H1 (cell line): ENCODE data around the gene TMEM108. TPM values are rescaled to one million over a fixed set of nuclear protein-coding genes. Genes with fewer than 3 reads are reported as not detected.

Source experiments
- CTCF ChIA-PET: fragments of 300-600 bp; sonication (Branson Sonifier 250); formaldehyde crosslinking; loops from one replicate; lab custom pipeline; 2021; ENCODE audit not compliant: partially characterized antibody; lab: Charles Lee
- POLR2A ChIA-PET: fragments of 300-600 bp; sonication (Branson Sonifier 250); formaldehyde crosslinking; loops from one replicate; lab custom pipeline; 2021; ENCODE audit warnings: inconsistent platforms; ENCODE audit not compliant: partially characterized antibody; lab: Charles Lee
- DNase-seq, 2 experiments: peaks; one replicate each; pipeline versions ENCODE4 v3.0.0 to v3.0.0-alpha.2; 2010 to 2022; ENCODE audit warnings: low spot score in 2 of 2, low read depth in 1 of 2, mixed read lengths in 1 of 2
- FAIRE-seq: peaks from 2 replicates; lab custom pipeline; 2011; peaks lifted over from hg19 to GRCh38; lab: Jason Lieb, UNC
- H2AFZ ChIP-seq: 2 replicates; pipeline ENCODE4 v1.8.1; 2012; ENCODE audit warnings: low read length, inconsistent platforms
- H2AK5ac ChIP-seq: 2 replicates; pipeline ENCODE4 v1.6.1; 2013; ENCODE audit warnings: low read depth, low read length
- H2BK120ac ChIP-seq: replicated peaks from 2 replicates; pipeline ENCODE3; 2013; ENCODE audit warnings: low read depth, low read length, inconsistent platforms
- H2BK12ac ChIP-seq: 2 replicates; pipeline ENCODE4 v1.6.1; 2013; ENCODE audit warnings: low read depth, low read length
- H2BK15ac ChIP-seq: 2 replicates; pipeline ENCODE4 v1.6.1; 2013; ENCODE audit warnings: low read length
- H2BK20ac ChIP-seq: 2 replicates; pipeline ENCODE4 v1.6.1; 2013; ENCODE audit warnings: low read length
- H2BK5ac ChIP-seq: 2 replicates; pipeline ENCODE4 v1.6.1; 2013; ENCODE audit warnings: low read depth, low read length
- H3K14ac ChIP-seq: 2 replicates; pipeline ENCODE4 v1.6.1; 2013; ENCODE audit warnings: inconsistent platforms; ENCODE audit not compliant: insufficient read length
- H3K18ac ChIP-seq: 2 replicates; pipeline ENCODE4 v1.6.1; 2013; ENCODE audit warnings: low read length; ENCODE audit errors: extremely low read depth
- H3K23ac ChIP-seq: 2 replicates; pipeline ENCODE4 v1.6.1; 2013; ENCODE audit warnings: inconsistent platforms; ENCODE audit not compliant: insufficient read length
- H3K23me2 ChIP-seq: 2 replicates; pipeline ENCODE4 v1.6.1; 2013; ENCODE audit warnings: low read depth, low read length
- H3K27ac ChIP-seq: 2 replicates; pipeline ENCODE4 v1.6.1; 2011; ENCODE audit warnings: low read depth, low read length, inconsistent platforms
- H3K27me3 ChIP-seq, 4 experiments: replicated peaks in 1 of 4; 1 replicate in 1 of 4; 2 replicates in 3 of 4; pipeline versions ENCODE4 v1.6.1 to v1.8.1; 2011 to 2013; ENCODE audit warnings: low read length in 3 of 4, mild to moderate bottlenecking in 3 of 4, inconsistent platforms in 2 of 4, mixed read lengths in 2 of 4, moderate library complexity in 1 of 4; ENCODE audit not compliant: control insufficient read depth in 3 of 4, insufficient read depth in 3 of 4; ENCODE audit errors: extremely low read depth in 1 of 4
- H3K36me3 ChIP-seq, 4 experiments: 2 replicates each; pipeline versions ENCODE4 v1.6.1 to v1.8.1; 2011 to 2013; ENCODE audit warnings: mild to moderate bottlenecking in 4 of 4, low read length in 3 of 4, moderate library complexity in 2 of 4, control low read depth in 1 of 4, inconsistent platforms in 1 of 4; ENCODE audit not compliant: insufficient read depth in 4 of 4, control insufficient read depth in 2 of 4
- H3K4ac ChIP-seq: replicated peaks from 2 replicates; pipeline ENCODE3; 2013; ENCODE audit warnings: low read length, low read depth, mixed read lengths, inconsistent platforms; ENCODE audit not compliant: insufficient read length
- H3K4me1 ChIP-seq, 4 experiments: replicated peaks in 1 of 4; 1 replicate in 1 of 4; 2 replicates in 3 of 4; pipeline versions ENCODE4 v1.6.1 to v1.8.1; 2011 to 2013; ENCODE audit warnings: low read length in 3 of 4, inconsistent platforms in 2 of 4, mixed read lengths in 1 of 4; ENCODE audit not compliant: insufficient read depth in 4 of 4, control insufficient read depth in 3 of 4
- H3K4me2 ChIP-seq, 2 experiments: 2 replicates each; pipeline versions ENCODE4 v1.6.1 to v1.8.1; 2011 to 2013; ENCODE audit warnings: low read depth in 2 of 2, low read length in 2 of 2, control low read depth in 1 of 2, inconsistent platforms in 1 of 2, mild to moderate bottlenecking in 1 of 2; ENCODE audit not compliant: insufficient read depth in 1 of 2
- H3K4me3 ChIP-seq, 4 experiments: fragments of 200-600, 300-600 bp in 1 of 4; sonication (generic), shearing (Covaris generic), sonication (Bioruptor Twin) in 1 of 4; 2 replicates each; pipeline versions ENCODE4 v1.5.1 to v1.8.1; 2011 to 2016; ENCODE audit warnings: low read length in 4 of 4, low read depth in 3 of 4, control low read depth in 2 of 4, inconsistent platforms in 2 of 4, mild to moderate bottlenecking in 2 of 4, mixed read lengths in 1 of 4, moderate library complexity in 1 of 4; ENCODE audit not compliant: insufficient read depth in 2 of 4; ENCODE audit errors: extremely low read depth in 1 of 4
- H3K56ac ChIP-seq: replicated peaks from 2 replicates; pipeline ENCODE3; 2013; ENCODE audit warnings: low read depth, mild to moderate bottlenecking, mixed read lengths, low read length, inconsistent platforms; ENCODE audit not compliant: insufficient read length
- H3K79me1 ChIP-seq: 2 replicates; pipeline ENCODE4 v1.6.1; 2013; ENCODE audit warnings: low read depth, low read length, control low read depth
- H3K79me2 ChIP-seq, 2 experiments: 2 replicates each; pipeline versions ENCODE4 v1.6.1 to v1.8.1; 2012 to 2013; ENCODE audit warnings: low read length in 2 of 2, mild to moderate bottlenecking in 2 of 2, inconsistent platforms in 1 of 2; ENCODE audit not compliant: insufficient read depth in 2 of 2, control insufficient read depth in 1 of 2
- H3K9ac ChIP-seq, 4 experiments: replicated peaks in 1 of 4; 1 replicate in 1 of 4; 2 replicates in 3 of 4; pipeline versions ENCODE4 v1.6.1 to v1.8.1; 2011 to 2013; ENCODE audit warnings: low read depth in 3 of 4, low read length in 3 of 4, control low read depth in 2 of 4, mild to moderate bottlenecking in 2 of 4, moderate library complexity in 2 of 4, inconsistent platforms in 1 of 4; ENCODE audit errors: extremely low read depth in 1 of 4
- H3K9me3 ChIP-seq, 2 experiments: 2 replicates each; pipeline versions ENCODE4 v1.6.1 to v1.8.1; 2012 to 2013; ENCODE audit warnings: mild to moderate bottlenecking in 2 of 2, moderate library complexity in 2 of 2, control low read depth in 1 of 2, inconsistent platforms in 1 of 2, low read depth in 1 of 2, low read length in 1 of 2, mixed read lengths in 1 of 2; ENCODE audit not compliant: insufficient read depth in 2 of 2
- H4K20me1 ChIP-seq, 2 experiments: replicated peaks in 1 of 2; 2 replicates each; pipeline versions ENCODE3 to v1.8.1; 2011 to 2013; ENCODE audit warnings: inconsistent platforms in 2 of 2, low read length in 2 of 2, mild to moderate bottlenecking in 1 of 2; ENCODE audit not compliant: insufficient read depth in 2 of 2, control insufficient read depth in 1 of 2
- H4K5ac ChIP-seq: 2 replicates; pipeline ENCODE4 v1.6.1; 2013; ENCODE audit warnings: low read length, low read depth, mixed read lengths, inconsistent platforms; ENCODE audit not compliant: insufficient read length
- H4K8ac ChIP-seq: 2 replicates; pipeline ENCODE4 v1.8.0; 2013; ENCODE audit warnings: mild to moderate bottlenecking, moderate library complexity, low read length, inconsistent platforms; ENCODE audit not compliant: insufficient read depth; ENCODE audit errors: extremely low read depth
- H4K91ac ChIP-seq: replicated peaks from 2 replicates; pipeline ENCODE3; 2013; ENCODE audit warnings: low read length, mixed read lengths, inconsistent platforms; ENCODE audit not compliant: insufficient read length
- CBX5 ChIP-seq: fragments of 300-800, 300-1000 bp; sonication (generic); IDR thresholded peaks from 2 replicates; pipeline ENCODE4 v1.7.1; 2016; ENCODE audit warnings: antibody characterized with exemption, low read length, low read depth
- CHD2 ChIP-seq: IDR thresholded peaks from 2 replicates; pipeline ENCODE4 v1.6.1; 2012; ENCODE audit warnings: low read length, improper control_type of control experiment
- CREB1 ChIP-seq: IDR thresholded peaks from 2 replicates; pipeline ENCODE4 v1.6.1; 2012; ENCODE audit warnings: inconsistent platforms
- SIN3A ChIP-seq, 2 experiments: IDR thresholded peaks in 1 of 2; conservative IDR thresholded peaks in 1 of 2; 2 replicates each; pipeline ENCODE4 v1.6.1; 2011 to 2012; ENCODE audit warnings: low read length in 2 of 2, improper control_type of control experiment in 1 of 2, low read depth in 1 of 2, mild to moderate bottlenecking in 1 of 2
- polyA plus RNA-seq, 7 experiments: library from polyadenylated mRNA; depleted of rRNA in 3 of 7; stranded (reverse) in 5 of 7; unstranded in 2 of 7; fragments of >200 nt in 5 of 7; fragments of 200-250 nt in 2 of 7; gene quantifications; 1 replicate in 5 of 7; 2 replicates in 1 of 7; 4 replicates in 1 of 7; pipeline versions ENCODE4 v1.2.1 to v1.2.3, GENCODE V29; 2011 to 2013; ENCODE audit warnings: missing spikeins in 2 of 7, mixed read lengths in 2 of 7
- total RNA-seq: library from RNA; stranded (reverse); fragmentation: NEBNext Ultra II Directional; extraction: Animal tissue kit (Norgen Biotek cat#: 25700); gene quantifications from 2 replicates; pipeline ENCODE4 v1.2.1, GENCODE V29; 2021

TMEM108 gene
- total and polyA plus RNA-seq, 2 of the 8 experiments (the other 6 are each of a cell fraction or from before 2014, with no cell fraction given) = 14.3 to 16.2 TPM

DNA sequence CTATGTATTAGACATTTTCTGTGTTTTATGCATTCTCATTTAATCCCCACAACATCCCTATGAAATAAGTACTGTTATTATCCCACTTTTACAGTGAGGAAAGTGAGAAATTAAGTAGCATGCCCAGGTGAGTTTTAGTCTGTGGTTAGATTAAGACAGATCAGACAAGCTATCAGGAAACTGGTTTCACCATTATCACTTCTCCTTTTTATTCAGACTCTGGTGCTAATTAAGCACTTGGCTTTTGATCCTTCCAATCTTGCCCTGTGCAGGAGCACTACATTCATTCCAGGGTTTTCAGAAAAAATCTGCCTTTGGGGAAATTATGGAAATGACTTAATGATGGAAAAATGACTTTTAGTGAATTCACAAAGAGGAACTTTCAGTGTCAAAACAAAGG lies 115.2 kb downstream of the TMEM108 start:
- no peak overlapping the region for H3K18ac ChIP-seq
- TF ChIP-seq CHD2 (no peak), CREB1 (no peak), CBX5 (no peak), SIN3A (conservative IDR thresholded peaks at IDR 0.05 in 1 of 2, IDR thresholded peaks at IDR 0.05 in 1 of 2; ENCODE audit: low read depth in 1 of 2, low read length in 2 of 2) (no peak)
- H2BK20ac ChIP-seq = no peak overlapping the region
- no peaks in the 10 kb centered on the region for H3K23me2 ChIP-seq
- H2BK15ac ChIP-seq = no peak overlapping the region
- no peak for DNase-seq
- H3K79me2 ChIP-seq = no peaks in the 10 kb centered on the region
- H3K23ac ChIP-seq = no peak overlapping the region
- H3K79me1 ChIP-seq = no peaks in the 10 kb centered on the region
- H2AFZ ChIP-seq = no peak overlapping the region
- no peaks in the 10 kb centered on the region for H3K27me3 ChIP-seq
- H3K4me2 ChIP-seq = no peak overlapping the region
- no peak overlapping the region for H2BK12ac ChIP-seq
- no peaks in the 10 kb centered on the region for H4K20me1 ChIP-seq
- no peak for FAIRE-seq
- POLR2A ChIA-PET = no interaction called here
- H4K91ac ChIP-seq = no peak overlapping the region
- no peak overlapping the region for H3K9ac ChIP-seq
- no peak overlapping the region for H3K27ac ChIP-seq
- H3K4me1 ChIP-seq = peaks cover 0 to 3% (median 0%) of the 10 kb centered on the region in 4 experiments; a peak in 1 of 7 replicates
- H3K9me3 ChIP-seq = no peaks in the 10 kb centered on the region
- H4K8ac ChIP-seq = no peak overlapping the region
- CTCF ChIA-PET = no interaction called here
- H3K14ac ChIP-seq = no peak overlapping the region
- no peak overlapping the region for H3K4ac ChIP-seq
- no peaks in the 10 kb centered on the region for H3K36me3 ChIP-seq
- H2AK5ac ChIP-seq = no peak overlapping the region
- H4K5ac ChIP-seq = no peak overlapping the region
- H3K4me3 ChIP-seq = no peak overlapping the region
- H3K56ac ChIP-seq = no peak overlapping the region
- H2BK120ac ChIP-seq = no peak overlapping the region
- H2BK5ac ChIP-seq = no peak overlapping the region
